Measurements from ENCODE around the gene LCP1. TPM values are rescaled to one million over a fixed set of nuclear protein-coding genes. Genes with fewer than 3 reads are reported as not detected.

Gene LCP1
- total RNA-seq, 1 donor from 2014 or later: 234 TPM

DNA sequence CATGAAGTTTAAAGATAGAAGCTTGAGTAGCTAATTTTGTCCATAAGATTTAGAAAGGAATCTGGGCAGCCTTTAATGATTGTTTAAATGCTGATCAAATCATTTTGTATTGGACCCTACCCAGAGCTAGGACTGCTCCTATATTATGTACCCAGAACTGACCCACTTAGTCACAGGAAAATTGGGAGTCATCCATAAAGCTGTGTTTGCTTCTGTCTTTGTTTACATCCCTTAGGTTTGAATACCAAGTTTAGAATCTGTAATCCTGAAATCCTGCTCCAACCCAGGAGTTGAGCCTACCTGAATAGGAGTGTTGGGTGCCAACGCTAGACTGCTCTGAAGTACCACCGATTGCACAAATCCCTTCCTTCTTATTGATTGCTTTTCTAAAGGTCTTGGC lies 23.8 kb downstream of the LCP1 start:
- Histone ChIP-seq H3K27me3 (no peaks in the 10 kb centered on the region), H3K4me3 (no peak overlapping the region), H3K9me3 (no peaks in the 10 kb centered on the region), H3K27ac (no peak overlapping the region), H3K36me3 (peaks cover 38% of the 10 kb centered on the region), H3K4me1 (no peaks in the 10 kb centered on the region)
- DNase-seq (no peak), ATAC-seq (no peak)
- no peak for TF ChIP-seq CTCF (IDR thresholded peaks at IDR 0.05)
- intact Hi-C loops (cut with DNase I): no loop called here

GRCh38 chr13:46154136-46154801 lies 27.7 kb downstream of the LCP1 start:
- Histone ChIP-seq H3K9me3 (no peaks in the 10 kb centered on the region), H3K27me3 (no peaks in the 10 kb centered on the region), H3K4me3 (no peak overlapping the region), H3K27ac (no peak overlapping the region), H3K36me3 (peaks cover 53% of the 10 kb centered on the region), H3K4me1 (no peaks in the 10 kb centered on the region)
- no peak for TF ChIP-seq CTCF (IDR thresholded peaks at IDR 0.05)
- intact Hi-C loops (cut with DNase I): no loop called here
- no peak for ATAC-seq
- DNase-seq: no peak

DNA sequence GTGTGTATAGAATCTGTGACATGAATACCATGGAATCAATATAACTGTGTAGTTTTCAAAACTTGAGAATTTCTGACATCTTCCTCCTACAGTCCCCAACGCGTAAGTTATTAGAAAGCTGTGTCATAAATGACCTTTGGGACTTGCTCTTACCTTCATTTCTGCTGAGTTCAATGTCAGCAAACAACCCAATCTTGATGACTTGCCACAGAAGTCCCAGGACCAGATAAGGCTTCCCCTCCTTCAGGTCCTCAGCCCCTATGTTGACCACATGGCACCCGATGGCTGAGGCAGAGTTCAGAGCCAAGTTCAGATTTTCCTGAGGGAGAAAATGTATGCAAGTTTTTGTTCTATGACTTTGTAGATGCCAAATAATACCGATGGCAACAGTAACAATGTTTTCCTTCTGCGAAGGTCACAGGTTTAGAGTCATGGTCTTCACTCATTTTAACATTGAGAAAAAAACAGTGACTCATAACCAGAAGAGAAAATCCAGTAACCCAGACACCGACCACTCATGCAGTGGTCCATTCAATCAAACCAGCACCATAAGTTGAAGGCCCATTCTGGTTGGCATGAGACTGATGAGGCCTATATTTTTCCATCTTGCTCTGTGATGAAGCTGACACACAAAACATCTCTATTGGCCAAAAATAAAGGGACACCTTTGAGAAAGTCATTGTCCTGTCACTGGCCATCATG lies 29.2 kb downstream of the LCP1 start:
- peaks cover 46% of the 10 kb centered on the region for H3K36me3 ChIP-seq

DNA sequence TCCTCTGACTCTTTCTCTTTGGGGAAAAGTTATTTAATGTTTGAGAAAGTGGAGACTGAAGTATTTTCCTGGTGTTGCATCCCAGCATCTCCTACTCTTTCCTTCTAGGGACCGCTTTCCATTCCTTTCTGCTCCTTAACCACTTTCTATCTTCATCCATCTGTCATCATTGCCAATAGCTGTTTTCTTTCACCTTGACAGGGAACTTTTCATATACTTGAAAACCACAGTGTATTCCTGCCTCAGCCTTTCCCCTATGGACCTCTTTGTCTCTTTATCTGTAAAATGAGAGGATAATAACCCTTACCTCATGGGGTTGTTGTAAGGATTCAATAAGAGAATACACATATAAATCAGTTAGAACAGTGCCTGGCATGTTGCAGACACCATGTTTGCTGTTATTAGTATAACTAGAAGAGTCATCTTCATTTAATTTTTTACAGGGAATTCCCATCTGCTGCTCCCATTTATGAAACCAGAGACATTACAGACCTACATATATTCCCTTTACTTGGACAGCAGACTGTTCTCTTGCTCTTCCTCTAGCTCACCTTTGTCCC lies 31.8 kb downstream of the LCP1 start:
- peaks cover 30% of the 10 kb centered on the region for H3K36me3 ChIP-seq
- H3K4me3 ChIP-seq: no peak overlapping the region
- DNase-seq (no peak), ATAC-seq (no peak)
- H3K9me3 ChIP-seq: no peaks in the 10 kb centered on the region
- TF ChIP-seq CTCF (IDR thresholded peaks at IDR 0.05): no peak
- H3K4me1 ChIP-seq: no peaks in the 10 kb centered on the region
- H3K27ac ChIP-seq: no peak overlapping the region
- intact Hi-C loops (cut with DNase I): no loop called here
- H3K27me3 ChIP-seq: no peaks in the 10 kb centered on the region

More for the DNA sequence above, 29.2 kb downstream of the LCP1 start:
- intact Hi-C loops (cut with DNase I): no loop called here
- Histone ChIP-seq H3K9me3 (no peaks in the 10 kb centered on the region), H3K27ac (no peak overlapping the region), H3K27me3 (no peaks in the 10 kb centered on the region), H3K4me1 (no peaks in the 10 kb centered on the region), H3K4me3 (no peak overlapping the region)
- TF ChIP-seq CTCF (IDR thresholded peaks at IDR 0.05): no peak
- no peak for DNase-seq
- no peak for ATAC-seq

GRCh38 chr13:46149272-46150133 lies 32.5 kb downstream of the LCP1 start:
- Histone ChIP-seq H3K27ac (no peak overlapping the region), H3K27me3 (no peaks in the 10 kb centered on the region), H3K4me1 (no peaks in the 10 kb centered on the region), H3K9me3 (no peaks in the 10 kb centered on the region), H3K36me3 (peaks cover 26% of the 10 kb centered on the region), H3K4me3 (no peak overlapping the region)
- intact Hi-C loops (cut with DNase I): no loop called here
- DNase-seq (no peak), ATAC-seq (no peak)
- no peak for TF ChIP-seq CTCF (IDR thresholded peaks at IDR 0.05)
